Measurements from ENCODE around the gene DENND1B. TPM values are rescaled to one million over a fixed set of nuclear protein-coding genes. Genes with fewer than 3 reads are reported as not detected.

DENND1B gene
- total RNA-seq, 2 donors from 2014 or later = 17.1 to 22.5 TPM

DNA sequence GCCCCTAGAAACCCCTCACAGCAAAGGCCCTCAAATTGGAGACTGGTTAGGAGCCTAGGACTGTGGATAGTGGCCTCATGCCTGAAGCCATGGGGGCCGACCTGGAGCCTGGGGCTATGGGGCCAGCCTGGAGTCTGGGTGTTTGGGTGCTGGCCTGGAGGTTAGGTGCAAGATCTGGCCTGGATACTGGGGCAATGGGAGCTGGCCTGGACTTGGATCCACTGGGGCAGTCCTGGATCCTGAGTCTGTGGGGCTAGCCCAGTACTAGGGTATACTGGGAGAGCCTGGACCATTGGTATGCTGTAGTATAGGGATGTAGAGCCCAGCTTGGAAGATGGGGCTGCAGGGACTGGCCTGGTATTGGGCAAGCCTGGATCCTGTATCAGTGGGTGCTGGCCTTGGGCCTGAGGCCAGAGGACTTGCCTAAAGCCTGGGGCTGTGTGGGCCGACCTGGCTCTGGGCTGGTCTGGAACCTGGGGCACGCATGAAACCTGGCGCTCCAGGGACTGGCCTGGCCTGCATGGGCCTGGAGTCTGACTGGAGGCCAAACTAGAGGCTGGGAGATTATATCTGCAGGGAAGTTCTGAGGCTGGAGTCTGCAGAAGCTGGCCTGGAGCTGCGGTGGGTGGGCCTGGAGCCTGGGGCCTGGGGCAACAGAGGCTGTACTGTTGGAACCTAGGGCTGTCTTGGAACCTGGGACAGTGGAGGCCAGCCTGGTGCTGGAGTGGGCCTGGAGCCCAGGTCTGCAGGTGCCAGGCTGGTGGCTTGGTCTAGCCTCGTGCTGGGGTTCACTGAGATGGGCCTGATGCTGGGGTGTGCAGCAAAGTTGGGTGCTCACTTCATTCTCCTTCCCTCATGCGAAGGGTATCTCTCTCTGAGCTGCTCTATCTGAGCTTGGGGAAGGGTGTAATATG is 12.6 kb upstream of the DENND1B start:
- ATAC-seq (no peak), DNase-seq (no peak)
- intact Hi-C loops (cut with DNase I) = no loop called here

DNA sequence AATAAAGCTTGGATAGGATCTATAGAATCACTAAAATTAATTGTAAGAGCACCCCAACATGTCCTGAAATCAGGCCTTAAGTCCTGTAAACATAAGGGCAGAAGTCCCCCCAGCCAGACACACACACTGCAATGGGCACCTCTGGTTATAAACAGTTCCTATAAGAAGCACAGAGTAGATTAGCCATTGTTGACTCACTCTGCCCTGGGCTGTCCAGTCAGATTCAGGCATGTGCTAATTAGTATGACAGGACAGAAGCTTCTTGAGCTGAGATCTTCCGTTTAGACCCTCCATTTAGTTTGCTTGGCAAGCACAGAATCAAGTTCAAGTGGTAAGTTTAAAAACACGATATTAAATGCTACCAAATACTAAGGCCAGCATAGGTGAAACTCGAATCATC is 11.8 kb upstream of the DENND1B start:
- no peak for ATAC-seq
- no peak for DNase-seq
- intact Hi-C loops (cut with DNase I) = no loop called here

DNA sequence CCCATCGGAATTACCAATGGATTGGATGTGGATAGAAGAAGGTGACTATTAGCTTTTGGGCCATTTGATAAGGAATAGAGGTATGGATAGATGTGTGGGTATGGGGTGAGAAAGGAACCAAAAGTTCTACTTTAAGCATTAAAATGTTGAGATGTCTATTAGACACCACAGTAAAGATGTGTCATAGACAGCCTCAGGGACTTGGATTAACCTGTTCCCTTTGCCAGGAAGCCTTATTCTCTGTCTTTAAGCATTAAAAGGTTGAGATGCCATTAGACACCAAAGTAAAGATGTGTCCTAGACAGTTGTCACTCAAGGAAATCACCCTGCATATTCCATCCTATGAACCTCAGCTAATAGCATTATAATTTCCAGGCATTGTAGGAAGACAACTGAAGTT is 11.0 kb upstream of the DENND1B start:
- no peak for ATAC-seq
- DNase-seq = no peak
- intact Hi-C loops (cut with DNase I) = no loop called here

DNA sequence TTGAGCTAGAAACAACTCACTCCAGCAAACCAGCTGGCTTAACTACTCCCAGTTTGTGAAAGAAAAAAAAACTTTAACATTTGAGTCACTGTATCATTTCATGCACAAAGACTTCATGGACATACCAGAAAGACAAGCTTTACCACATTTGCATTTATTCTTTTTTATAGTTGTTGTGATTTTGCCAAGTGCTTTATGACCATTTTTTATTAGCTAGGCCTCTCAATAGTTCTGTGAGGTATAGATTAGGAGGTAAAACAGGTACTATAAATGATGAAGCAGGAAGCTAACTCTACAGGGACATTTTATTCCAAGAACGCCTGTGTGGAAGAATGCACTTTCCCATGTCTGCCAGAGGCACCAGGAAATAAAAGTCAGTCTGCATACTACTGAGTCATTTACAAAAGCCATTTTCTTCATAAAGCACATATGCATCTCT is 8.2 kb upstream of the DENND1B start:
- intact Hi-C loops (cut with DNase I) = no loop called here

DNA sequence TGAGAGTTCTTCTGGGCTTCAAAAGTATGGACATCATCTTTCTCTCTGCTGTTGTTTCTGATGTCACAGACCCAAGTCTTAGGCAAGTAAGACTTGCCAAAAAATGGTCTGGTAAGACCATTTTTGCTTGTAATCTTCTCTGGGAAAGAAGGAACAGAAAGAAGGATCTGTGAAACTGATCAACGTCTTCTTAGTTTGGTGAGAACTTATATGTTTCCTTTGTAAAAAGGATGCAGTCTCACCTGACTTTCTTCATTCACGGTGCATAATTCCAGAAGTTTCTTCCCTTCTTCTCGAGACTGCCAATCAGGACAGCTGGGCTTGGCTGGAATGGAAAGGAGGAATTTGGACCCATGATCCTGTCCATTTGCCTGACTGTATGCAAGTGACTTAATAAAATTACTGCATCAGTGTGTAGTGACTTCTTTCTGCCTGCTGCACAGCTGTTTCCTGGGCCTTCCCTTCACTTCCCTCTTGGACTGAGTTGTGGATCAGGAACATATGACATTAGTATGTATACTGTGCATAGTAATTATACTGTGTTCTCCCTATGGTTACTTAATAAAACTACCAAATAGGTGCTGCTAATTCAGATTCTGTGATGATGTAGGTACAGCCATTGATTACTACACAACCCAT is 7.6 kb upstream of the DENND1B start:
- DNase-seq = no peak
- intact Hi-C loops (cut with DNase I) = no loop called here
- peak; percentile 19 to 59 for ATAC-seq

More for the DNA sequence above, 8.2 kb upstream of the DENND1B start:
- ATAC-seq (no peak), DNase-seq (no peak)

DNA sequence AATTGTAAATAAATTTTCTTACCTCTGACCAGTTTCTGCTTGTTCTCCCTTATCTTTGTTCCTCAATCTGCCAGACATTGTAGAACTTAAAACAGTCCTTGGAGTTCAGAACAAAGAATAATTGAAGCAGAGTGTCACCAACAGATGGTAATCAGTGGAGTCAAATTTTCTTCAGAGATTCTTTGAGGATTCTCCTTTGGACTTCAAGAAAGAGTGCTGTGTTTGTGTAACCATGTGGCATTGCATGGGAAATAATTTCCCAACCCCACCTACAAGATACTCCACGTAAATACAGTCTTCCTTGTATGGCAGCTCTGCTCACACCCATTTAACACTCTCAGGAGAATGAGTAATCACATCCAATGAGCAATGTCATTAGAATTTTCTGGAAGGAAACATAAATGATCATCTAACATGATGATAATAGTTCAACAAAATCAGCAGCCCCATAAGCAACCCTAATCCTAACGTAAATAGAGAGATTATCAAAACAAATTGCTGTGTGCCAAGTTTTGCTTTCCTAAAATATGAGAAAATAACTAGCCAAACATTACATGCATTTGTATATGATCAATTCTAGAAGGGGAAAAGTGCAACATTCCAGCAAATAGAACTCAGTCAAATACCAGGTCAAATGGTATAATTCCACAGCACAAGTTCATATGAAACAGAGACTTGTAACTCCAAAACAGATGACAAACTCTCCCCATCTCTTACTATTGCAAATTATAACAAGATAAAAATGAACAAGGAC is 6.9 kb upstream of the DENND1B start:
- DNase-seq (no peak), ATAC-seq (no peak)
- intact Hi-C loops (cut with DNase I) = no loop called here

DNA sequence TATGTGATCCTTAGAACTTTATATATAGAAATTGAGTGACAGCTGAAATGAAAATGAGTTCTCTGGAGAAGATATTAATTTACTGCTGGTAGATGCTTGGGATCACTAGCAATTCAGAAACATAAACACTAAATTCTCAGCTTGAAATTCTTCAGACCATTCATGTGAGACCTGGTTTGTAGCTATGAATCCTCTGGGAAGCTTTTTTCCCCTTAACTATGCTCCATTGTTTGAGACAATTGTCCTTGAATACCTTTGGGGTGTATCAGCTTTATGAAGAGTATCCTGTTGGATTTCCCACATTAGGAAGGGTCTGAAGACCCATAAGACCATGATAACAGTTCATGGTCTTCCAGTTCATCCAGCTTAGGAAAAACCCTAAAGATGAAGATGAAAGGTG is 4.6 kb upstream of the DENND1B start:
- no peak for ATAC-seq
- no peak for DNase-seq
- intact Hi-C loops (cut with DNase I) = loop anchor here in 1 of 2 donors (10.0 kb wide), 1 partner anchor 165 kb away; no protein-coding TSS in a partner anchor

DNA sequence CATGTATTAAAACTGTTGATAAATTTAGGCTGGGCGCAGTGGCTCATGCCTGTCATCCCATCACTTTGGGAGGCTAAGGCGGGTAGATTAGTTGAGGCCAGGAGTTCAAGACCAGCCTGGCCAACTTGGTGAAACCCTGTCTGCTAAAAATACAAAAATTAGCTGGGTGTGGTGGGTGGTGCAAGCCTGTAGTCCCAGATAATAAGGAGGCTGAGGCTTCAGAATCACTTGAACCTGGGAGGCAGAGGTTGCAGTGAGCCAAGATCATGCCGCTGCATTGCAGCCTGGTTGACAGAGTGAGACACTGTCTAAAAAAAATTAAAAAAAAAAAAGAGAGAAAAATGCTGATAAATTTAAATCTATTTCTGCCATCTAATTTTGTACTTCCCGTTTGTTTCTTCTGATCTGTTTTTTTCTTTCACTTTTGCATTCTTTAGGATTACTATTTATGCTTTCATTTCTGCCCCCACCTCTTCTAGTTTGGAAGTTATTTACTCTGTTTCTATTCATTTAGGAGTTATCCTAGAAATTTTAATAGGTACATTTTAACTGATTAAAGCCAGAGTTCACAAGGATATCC is 3.2 kb upstream of the DENND1B start:
- no peak for DNase-seq
- ATAC-seq = no peak
- intact Hi-C loops (cut with DNase I) = loop anchor here in 1 of 2 donors (10.0 kb wide), 1 partner anchor 164 kb away; no protein-coding TSS in a partner anchor

DNA sequence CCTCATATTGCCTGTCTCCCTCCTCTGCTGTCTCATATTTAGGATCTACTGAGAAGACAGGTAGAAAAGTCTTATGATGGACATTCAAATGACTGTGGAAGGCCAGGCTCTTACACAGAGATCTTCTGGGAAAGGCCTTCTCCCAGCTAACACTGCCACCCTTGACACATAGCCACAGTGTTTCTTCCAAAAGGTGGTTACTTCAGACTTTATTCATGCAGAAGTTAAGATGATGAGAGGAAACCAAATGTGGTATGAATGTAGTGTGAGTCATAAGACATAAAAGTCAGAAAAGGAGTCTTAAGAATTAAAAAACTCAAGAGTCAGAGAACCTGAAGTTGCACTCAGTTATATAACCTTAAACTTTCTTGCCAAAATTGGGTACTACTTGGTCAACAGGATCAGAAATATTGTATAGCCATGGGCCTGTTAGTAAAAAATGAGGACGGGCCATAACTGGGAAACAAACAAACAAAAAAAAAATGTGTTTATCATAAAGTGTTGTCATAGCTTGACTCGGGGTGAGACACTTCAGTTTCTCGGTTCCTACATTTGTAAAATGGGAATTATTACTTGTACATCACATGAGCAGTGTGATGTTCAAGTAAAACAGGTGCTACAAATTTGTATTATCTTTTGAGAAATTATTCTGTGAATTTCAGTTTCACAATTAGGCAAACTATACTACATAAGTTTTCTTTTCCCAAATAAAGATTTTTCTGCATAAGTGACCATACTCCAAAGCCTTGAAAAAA is 1.2 kb upstream of the DENND1B start:
- ATAC-seq = peak in 1 of 2 donors; percentile 13
- intact Hi-C loops (cut with DNase I) = loop anchor here in 1 of 2 donors (10.0 kb wide), 1 partner anchor 162 kb away; no protein-coding TSS in a partner anchor
- no peak for DNase-seq

DNA sequence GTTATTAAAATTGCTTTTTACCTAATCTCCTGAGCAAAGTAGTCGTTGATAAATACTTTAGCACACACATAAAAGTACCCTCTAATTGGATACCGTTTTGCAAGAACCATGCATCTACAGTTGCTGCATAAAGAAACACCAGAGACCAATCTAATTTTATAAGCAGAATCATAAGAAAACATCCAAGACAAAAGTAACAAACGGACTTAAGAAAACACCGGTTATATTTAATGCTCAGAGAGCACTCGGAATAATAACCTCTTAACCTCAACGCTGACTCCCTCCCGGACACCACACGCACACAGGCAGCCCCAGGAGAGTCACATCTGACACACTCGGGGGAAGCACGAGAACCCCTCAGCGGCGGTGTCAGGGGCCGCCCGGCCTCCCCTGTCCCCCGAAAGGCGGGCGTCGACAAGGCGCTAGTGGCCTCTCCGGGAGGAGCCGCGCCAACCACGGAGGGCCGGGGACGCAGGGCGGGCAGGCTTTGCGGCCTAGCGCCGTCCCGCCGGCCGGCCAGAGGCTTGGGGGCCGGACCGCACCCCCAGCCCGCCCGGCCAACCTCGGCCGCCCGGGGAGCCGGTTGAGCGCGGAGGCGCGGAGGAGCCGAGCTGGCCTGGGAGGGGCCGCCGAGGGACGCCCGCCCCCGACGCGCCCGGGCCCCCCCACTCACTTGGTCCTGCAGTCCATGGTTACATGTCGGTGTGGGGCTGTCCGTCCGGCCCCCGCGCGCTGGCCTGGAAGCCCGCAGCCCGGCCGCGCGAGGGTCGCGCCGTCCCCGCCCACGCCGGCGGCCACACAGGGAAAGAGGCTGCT is 606 bp downstream of the DENND1B start:
- peak; percentile 71 for DNase-seq
- intact Hi-C loops (cut with DNase I) = loop anchor here in 1 of 2 donors (10.0 kb wide), 1 partner anchor 160 kb away; no protein-coding TSS in a partner anchor

DNA sequence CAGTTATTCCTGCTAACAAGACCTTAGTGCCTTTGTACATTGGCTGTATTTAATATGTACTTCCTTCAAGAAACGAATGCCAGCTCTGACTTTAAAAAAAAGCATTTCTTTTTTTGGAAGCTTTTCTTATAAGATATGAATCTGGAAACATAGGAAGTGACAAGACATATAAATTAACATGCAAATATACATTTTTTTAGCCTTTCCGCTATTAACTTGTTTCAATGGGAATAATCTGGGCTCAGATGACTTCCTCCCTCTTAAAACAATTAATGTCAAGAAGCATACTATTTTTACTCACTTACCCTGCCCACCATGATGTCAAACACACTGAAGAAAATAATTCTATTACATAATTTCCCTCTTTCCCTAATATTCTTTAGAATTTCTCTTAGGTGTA is 1.4 kb downstream of the DENND1B start:
- DNase-seq (no peak), ATAC-seq (no peak)
- intact Hi-C loops (cut with DNase I) = loop anchor here in 1 of 2 donors (10.0 kb wide), 1 partner anchor 159 kb away; no protein-coding TSS in a partner anchor

More for the DNA sequence above, 606 bp downstream of the DENND1B start:
- ATAC-seq = peak; percentile 78 to 91

DNA sequence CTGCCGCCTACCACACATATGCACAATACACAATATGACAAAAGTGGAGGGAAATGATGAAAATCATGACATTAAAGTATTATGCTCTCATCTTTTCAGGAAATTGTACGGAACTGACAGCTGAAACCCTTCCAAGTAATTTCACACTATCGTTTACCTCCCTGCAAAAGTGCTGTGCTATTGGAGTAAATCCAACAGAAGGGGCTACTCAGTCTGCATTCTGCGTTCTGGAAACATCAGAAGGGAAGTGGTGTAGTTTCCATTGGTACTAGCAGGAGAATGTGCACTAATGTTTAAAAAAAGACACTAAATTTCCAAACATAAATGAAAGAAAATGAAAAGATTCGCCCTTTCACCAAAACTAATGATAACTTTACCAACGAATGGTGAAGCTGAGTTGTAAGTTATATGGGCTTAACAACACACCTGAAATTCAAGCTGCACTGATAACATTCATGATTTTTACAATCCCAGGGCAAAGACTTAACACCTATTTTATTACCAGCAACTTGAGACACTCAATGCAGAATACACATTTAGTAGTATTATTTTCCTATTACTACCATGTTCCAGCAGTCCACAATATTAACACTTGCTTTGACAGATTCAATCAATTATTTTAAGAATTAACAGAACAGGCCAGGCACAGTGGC is 3.2 kb downstream of the DENND1B start:
- intact Hi-C loops (cut with DNase I) = loop anchor here in 1 of 2 donors (10.0 kb wide), 1 partner anchor 157 kb away; no protein-coding TSS in a partner anchor

DNA sequence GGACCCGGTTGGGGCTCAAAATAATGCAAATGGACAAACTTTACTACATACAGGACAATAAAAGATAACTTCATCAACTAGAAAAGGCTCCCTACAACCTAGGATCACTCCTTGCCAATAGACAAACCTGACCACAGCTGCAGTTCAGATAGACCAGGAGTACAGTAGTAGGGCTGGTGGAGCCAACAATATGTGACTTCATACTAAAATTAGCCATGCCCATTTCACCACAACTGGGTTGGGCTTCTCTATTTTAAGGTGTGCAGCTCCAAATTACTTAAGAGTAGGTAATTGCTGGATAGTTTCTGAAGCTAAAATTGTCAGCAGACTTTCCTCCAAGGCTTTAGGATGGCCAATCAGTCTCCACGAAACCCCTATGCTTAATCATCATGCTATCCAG is 3.9 kb downstream of the DENND1B start:
- no peak for DNase-seq
- intact Hi-C loops (cut with DNase I) = loop anchor here in 1 of 2 donors (10.0 kb wide), 1 partner anchor 157 kb away; no protein-coding TSS in a partner anchor
- no peak for ATAC-seq

More for the DNA sequence above, 3.2 kb downstream of the DENND1B start:
- ATAC-seq = no peak
- no peak for DNase-seq

DNA sequence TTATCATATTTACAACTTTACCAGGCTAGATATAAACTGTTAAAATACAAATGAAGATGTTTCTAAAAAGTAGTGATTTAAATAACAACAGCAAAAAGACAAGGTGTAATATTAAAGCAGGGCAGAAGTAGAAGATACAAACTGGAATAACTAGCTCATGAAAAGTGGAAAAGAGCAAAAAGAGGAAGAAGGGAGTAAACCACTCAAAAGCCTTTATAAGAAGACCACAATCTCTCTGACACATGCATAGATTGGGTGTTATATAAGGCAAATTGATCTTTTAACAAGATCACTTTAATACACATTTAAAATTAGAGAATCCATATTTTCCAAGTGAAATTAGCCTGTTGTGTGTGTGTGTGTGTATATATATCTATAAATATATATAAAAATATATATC is 5.0 kb downstream of the DENND1B start:
- intact Hi-C loops (cut with DNase I) = loop anchor here in 1 of 2 donors (10.0 kb wide), 1 partner anchor 155 kb away; no protein-coding TSS in a partner anchor
- DNase-seq (no peak), ATAC-seq (no peak)

DNA sequence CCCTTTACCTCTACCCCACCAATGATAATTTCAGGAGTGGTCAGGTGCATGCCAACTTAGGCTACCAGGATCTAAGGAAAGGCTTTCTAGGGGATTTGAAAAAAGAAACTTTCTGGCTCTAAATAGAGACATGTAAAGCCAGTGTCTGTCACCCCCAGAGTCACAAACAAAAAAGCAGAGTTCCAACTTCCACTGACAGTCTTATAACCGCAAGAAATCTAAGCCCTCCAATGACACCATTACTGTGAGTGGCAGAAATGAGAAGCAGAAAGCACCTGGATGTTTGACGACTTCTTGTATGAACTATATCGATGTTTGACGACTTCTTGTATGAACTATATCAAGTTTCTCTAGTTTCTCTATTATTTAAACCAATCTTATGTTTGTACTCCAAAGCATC is 6.0 kb downstream of the DENND1B start:
- DNase-seq (no peak), ATAC-seq (no peak)
- intact Hi-C loops (cut with DNase I) = no loop called here

DNA sequence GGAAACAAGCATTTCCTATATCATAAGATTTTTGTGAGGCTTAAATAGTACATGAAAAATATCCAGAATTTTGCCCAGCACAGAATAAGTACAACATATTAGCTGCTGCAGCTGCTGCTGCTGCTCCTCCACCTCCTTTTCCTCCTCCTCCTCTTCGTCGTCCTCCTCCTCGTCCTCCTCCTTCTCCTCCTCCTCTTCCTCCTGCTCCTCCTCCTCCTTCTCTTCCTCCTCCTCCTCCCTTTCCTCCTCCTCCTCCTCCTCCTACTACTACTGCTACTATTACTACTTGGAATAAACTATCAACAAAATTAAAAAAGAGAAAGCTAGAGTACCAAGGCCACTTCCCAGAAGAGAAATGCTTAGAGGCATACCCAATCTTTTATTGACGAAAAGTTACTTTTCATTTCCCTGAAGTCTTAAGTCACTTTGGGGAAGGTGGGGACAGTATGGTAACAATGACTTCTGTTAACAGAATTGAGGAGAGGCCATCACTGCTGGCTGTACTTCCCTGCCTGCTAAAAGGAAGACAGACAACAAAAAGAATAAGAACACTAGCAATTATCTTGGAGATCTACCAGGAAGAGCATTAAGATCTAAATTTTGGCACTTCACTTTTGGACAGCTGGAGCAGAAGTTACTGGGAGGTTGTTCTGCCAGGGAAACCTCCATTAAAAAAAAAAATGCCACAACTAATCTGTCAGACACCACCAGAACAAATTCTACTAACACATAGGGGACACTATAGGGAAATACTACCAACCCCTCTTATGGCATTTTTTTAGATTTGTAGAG is 7.1 kb downstream of the DENND1B start:
- intact Hi-C loops (cut with DNase I) = no loop called here
- no peak for ATAC-seq
- DNase-seq = no peak

All from left cardiac atrium (tissue), 4 donors.